ENCODE results near the gene MAPK4.

GRCh38 chr18:50679056-50679455 lies 119.2 kb downstream of the MAPK4 start:
- TF ChIP-seq EZH2phosphoT487 (IDR thresholded peaks at IDR 0.05; ENCODE audit: low read depth) (no peak), CTCF (IDR thresholded peaks at IDR 0.05; ENCODE audit: low read depth, low read length) (no peak)

Measured in OCI-LY3 (cell line).